Mesenteric fat pad (tissue), 1 donor: ENCODE measurements around the gene VN1R4. TPM values are rescaled to one million over a fixed set of nuclear protein-coding genes. Genes with fewer than 3 reads are reported as not detected.

Experiments used
- total RNA-seq: library from RNA; stranded (reverse); fragmentation: NEBNext Ultra II Directional; extraction: Animal tissue kit (Norgen Biotek cat#: 25700); gene quantifications from one replicate; pipeline ENCODE4 v1.2.1, GENCODE V29; 2021
- donor health status: DM: yes; HTN: yes; CAD: no.

The VN1R4 gene
- total RNA-seq, 1 donor from 2014 or later = not detected

Other genes with a start within 250 kb of the VN1R4 start
- gene ERVV-2, start 223.0 kb downstream of the VN1R4 start, total RNA-seq = not detected
- 32.8 TPM for gene ZNF160, start 164.3 kb downstream of the VN1R4 start, total RNA-seq
- gene ZNF415, start 134.8 kb downstream of the VN1R4 start, total RNA-seq = 12.7 TPM
- gene ZNF347, start 108.7 kb downstream of the VN1R4 start, total RNA-seq = 9.7 TPM
- 2.5 TPM for gene ZNF665, start 74.4 kb downstream of the VN1R4 start, total RNA-seq
- 9.3 TPM for gene ZNF677, start 12.8 kb downstream of the VN1R4 start, total RNA-seq
- not detected for gene VN1R2, start 9.4 kb downstream of the VN1R4 start, total RNA-seq
- gene ZNF845, start 66.0 kb upstream of the VN1R4 start, total RNA-seq = 4.8 TPM
- gene ZNF525, start 98.0 kb upstream of the VN1R4 start, total RNA-seq = 4.8 TPM
- 7.5 TPM for gene ZNF765, start 127.4 kb upstream of the VN1R4 start, total RNA-seq
- gene ZNF761, start 164.3 kb upstream of the VN1R4 start, total RNA-seq = 11.0 TPM
- gene ZNF813, start 200.0 kb upstream of the VN1R4 start, total RNA-seq = 3.6 TPM